ENCODE data around the gene MINDY2. TPM values are rescaled to one million over a fixed set of nuclear protein-coding genes. Genes with fewer than 3 reads are reported as not detected.
"Not testable (repeated sequence)": the region's sequence is repeated elsewhere in the genome, so short reads cannot be mapped to it uniquely, and the experiment has no call there.

MINDY2 gene
- polyA plus RNA-seq, 1 donor (not counting 4 experiments of a cell fraction or from before 2014, with no cell fraction given): 11.2 TPM

DNA sequence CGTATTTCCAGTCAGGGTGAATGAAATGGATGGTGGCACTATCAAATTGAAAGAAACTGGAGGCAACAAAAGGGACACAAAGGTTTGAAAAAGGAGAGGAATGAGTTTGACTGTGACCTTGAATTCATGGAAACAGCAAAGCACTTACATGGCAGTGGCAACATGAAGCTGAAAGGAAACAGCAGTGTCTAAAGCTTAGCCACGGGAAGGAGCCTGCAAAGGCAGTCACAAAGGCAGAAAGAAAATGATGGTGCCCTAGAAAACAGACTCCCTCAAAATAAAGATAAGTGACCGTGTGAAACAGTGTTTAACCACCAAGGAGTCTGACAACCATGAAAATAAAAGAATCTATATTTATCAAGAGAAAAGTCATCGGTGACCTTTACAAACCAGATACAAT is 111.1 kb downstream of the MINDY2 start:
- DNase-seq (ENCODE audit: low read depth, low spot score) (no peak), FAIRE-seq (no peak)
- H3K27ac ChIP-seq (ENCODE audit: control insufficient read depth, insufficient read depth, low read length): no peak overlapping the region
- H3K4me3 ChIP-seq (ENCODE audit: control insufficient read depth in 2 of 3, extremely low read depth in 1 of 3, insufficient read depth in 2 of 3, low read depth in 1 of 3, low read length in 3 of 3): no peak overlapping the region
- H3K79me2 ChIP-seq (ENCODE audit: control insufficient read depth, insufficient read depth, low read length): no peaks in the 10 kb centered on the region
- no peak overlapping the region for H3K4me2 ChIP-seq (ENCODE audit: control insufficient read depth, extremely low read depth, insufficient read depth, low read depth, low read length)
- TF ChIP-seq, protein P1, sequence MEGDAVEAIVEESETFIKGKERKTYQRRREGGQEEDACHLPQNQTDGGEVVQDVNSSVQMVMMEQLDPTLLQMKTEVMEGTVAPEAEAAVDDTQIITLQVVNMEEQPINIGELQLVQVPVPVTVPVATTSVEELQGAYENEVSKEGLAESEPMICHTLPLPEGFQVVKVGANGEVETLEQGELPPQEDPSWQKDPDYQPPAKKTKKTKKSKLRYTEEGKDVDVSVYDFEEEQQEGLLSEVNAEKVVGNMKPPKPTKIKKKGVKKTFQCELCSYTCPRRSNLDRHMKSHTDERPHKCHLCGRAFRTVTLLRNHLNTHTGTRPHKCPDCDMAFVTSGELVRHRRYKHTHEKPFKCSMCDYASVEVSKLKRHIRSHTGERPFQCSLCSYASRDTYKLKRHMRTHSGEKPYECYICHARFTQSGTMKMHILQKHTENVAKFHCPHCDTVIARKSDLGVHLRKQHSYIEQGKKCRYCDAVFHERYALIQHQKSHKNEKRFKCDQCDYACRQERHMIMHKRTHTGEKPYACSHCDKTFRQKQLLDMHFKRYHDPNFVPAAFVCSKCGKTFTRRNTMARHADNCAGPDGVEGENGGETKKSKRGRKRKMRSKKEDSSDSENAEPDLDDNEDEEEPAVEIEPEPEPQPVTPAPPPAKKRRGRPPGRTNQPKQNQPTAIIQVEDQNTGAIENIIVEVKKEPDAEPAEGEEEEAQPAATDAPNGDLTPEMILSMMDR (optimal IDR thresholded peaks at IDR 0.05 in 1 of 3, IDR thresholded peaks at IDR 0.05 in 1 of 3, conservative IDR thresholded peaks at IDR 0.05 in 1 of 3; ENCODE audit: extremely low read depth in 1 of 3, insufficient read depth in 2 of 3, low read length in 3 of 3): no peak
- TF ChIP-seq EZH2 (IDR thresholded peaks at IDR 0.05; ENCODE audit: low read length): no peak
- H4K20me1 ChIP-seq (ENCODE audit: control insufficient read depth, extremely low read depth, insufficient read depth, low read length): peaks cover 2% of the 10 kb centered on the region
- H3K4me1 ChIP-seq (ENCODE audit: control insufficient read depth, extremely low read depth, insufficient read depth, low read length): no peaks in the 10 kb centered on the region
- H2AFZ ChIP-seq (ENCODE audit: control insufficient read depth, low read length): no peak overlapping the region
- no peak overlapping the region for H3K9ac ChIP-seq (ENCODE audit: control insufficient read depth, extremely low read depth, insufficient read depth, low read length)
- H3K9me1 ChIP-seq (ENCODE audit: control insufficient read depth, extremely low read depth, insufficient read depth, low read length): no peaks in the 10 kb centered on the region
- H3K9me3 ChIP-seq (ENCODE audit: control insufficient read depth, low read depth, low read length): no peaks in the 10 kb centered on the region
- H3K27me3 ChIP-seq (ENCODE audit: control insufficient read depth, extremely low read depth, insufficient read depth, low read length): no peaks in the 10 kb centered on the region
- H3K36me3 ChIP-seq (ENCODE audit: control insufficient read depth in 2 of 2, extremely low read depth in 1 of 2, insufficient read depth in 2 of 2, low read length in 2 of 2): peaks cover 28 to 32% of the 10 kb centered on the region in 2 experiments
- dilution Hi-C loops (cut with MboI; ENCODE audit: extremely low pct_ligation_motif_present, low sequenced_read_pairs): no loop called here

DNA sequence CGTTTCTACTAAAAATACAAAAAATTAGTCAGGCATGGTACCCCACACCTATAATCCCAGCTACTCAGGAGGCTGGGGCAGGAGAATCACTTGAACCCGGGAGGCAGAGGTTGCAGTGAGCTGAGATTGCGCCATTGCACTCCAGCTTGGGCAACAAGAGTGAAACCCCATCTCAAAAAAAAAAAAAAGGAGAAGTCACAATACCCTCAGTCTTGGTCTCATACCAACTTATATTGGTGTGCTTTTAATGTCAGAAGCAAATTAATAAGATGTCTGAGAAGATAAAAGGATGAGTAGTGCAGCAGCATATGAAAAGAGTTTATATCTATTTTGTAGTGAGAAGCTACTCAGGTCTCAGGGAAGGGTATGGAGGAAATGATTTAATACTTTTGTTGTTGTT is 112.8 kb downstream of the MINDY2 start:
- H3K4me1 ChIP-seq (ENCODE audit: control insufficient read depth, extremely low read depth, insufficient read depth, low read length); H3K9me3 ChIP-seq (ENCODE audit: control insufficient read depth, low read depth, low read length); H3K4me3 ChIP-seq (ENCODE audit: control insufficient read depth in 2 of 3, extremely low read depth in 1 of 3, insufficient read depth in 2 of 3, low read depth in 1 of 3, low read length in 3 of 3); H3K79me2 ChIP-seq (ENCODE audit: control insufficient read depth, insufficient read depth, low read length); DNase-seq (ENCODE audit: low read depth, low spot score); H3K9ac ChIP-seq (ENCODE audit: control insufficient read depth, extremely low read depth, insufficient read depth, low read length); H4K20me1 ChIP-seq (ENCODE audit: control insufficient read depth, extremely low read depth, insufficient read depth, low read length); H3K9me1 ChIP-seq (ENCODE audit: control insufficient read depth, extremely low read depth, insufficient read depth, low read length); H2AFZ ChIP-seq (ENCODE audit: control insufficient read depth, low read length); FAIRE-seq; H3K27ac ChIP-seq (ENCODE audit: control insufficient read depth, insufficient read depth, low read length); dilution Hi-C loops (cut with MboI; ENCODE audit: extremely low pct_ligation_motif_present, low sequenced_read_pairs); H3K4me2 ChIP-seq (ENCODE audit: control insufficient read depth, extremely low read depth, insufficient read depth, low read depth, low read length); H3K27me3 ChIP-seq (ENCODE audit: control insufficient read depth, extremely low read depth, insufficient read depth, low read length): not testable (repeated sequence)
- H3K36me3 ChIP-seq (ENCODE audit: control insufficient read depth in 2 of 2, extremely low read depth in 1 of 2, insufficient read depth in 2 of 2, low read length in 2 of 2): peaks cover 29 to 36% of the 10 kb centered on the region in 2 experiments

DNA sequence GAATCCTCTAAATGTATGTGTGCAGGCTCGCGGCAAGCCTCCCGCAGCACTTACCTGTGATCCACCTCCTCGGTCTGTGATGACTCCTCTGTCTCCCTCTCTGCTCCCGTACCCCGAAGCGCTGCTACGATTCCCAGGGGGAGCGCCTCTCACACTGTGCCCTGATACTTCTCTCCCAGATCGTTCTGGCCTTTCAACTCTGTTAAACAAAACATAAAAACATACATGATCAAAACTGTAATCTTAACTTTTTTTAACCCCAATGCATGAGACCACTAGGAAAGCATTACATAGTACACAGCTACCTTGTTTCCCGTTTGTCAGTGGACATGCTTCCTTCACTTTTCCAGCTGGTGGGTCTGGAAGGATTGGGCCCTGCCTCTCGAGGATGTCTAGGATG is 115.8 kb downstream of the MINDY2 start:
- Histone ChIP-seq H3K4me1 (ENCODE audit: control insufficient read depth, extremely low read depth, insufficient read depth, low read length) (no peaks in the 10 kb centered on the region), H3K4me3 (ENCODE audit: control insufficient read depth in 2 of 3, extremely low read depth in 1 of 3, insufficient read depth in 2 of 3, low read depth in 1 of 3, low read length in 3 of 3) (no peak overlapping the region), H2AFZ (ENCODE audit: control insufficient read depth, low read length) (no peak overlapping the region), H4K20me1 (ENCODE audit: control insufficient read depth, extremely low read depth, insufficient read depth, low read length) (peaks cover 2% of the 10 kb centered on the region), H3K9me1 (ENCODE audit: control insufficient read depth, extremely low read depth, insufficient read depth, low read length) (no peaks in the 10 kb centered on the region), H3K9me3 (ENCODE audit: control insufficient read depth, low read depth, low read length) (no peaks in the 10 kb centered on the region), H3K79me2 (ENCODE audit: control insufficient read depth, insufficient read depth, low read length) (no peaks in the 10 kb centered on the region), H3K27me3 (ENCODE audit: control insufficient read depth, extremely low read depth, insufficient read depth, low read length) (no peaks in the 10 kb centered on the region), H3K36me3 (ENCODE audit: control insufficient read depth in 2 of 2, extremely low read depth in 1 of 2, insufficient read depth in 2 of 2, low read length in 2 of 2) (peaks cover 29 to 54% of the 10 kb centered on the region in 2 experiments), H3K9ac (ENCODE audit: control insufficient read depth, extremely low read depth, insufficient read depth, low read length) (no peak overlapping the region), H3K4me2 (ENCODE audit: control insufficient read depth, extremely low read depth, insufficient read depth, low read depth, low read length) (no peak overlapping the region), H3K27ac (ENCODE audit: control insufficient read depth, insufficient read depth, low read length) (no peak overlapping the region)
- TF ChIP-seq EZH2 (IDR thresholded peaks at IDR 0.05; ENCODE audit: low read length): no peak
- TF ChIP-seq, protein P1 (optimal IDR thresholded peaks at IDR 0.05 in 1 of 3, IDR thresholded peaks at IDR 0.05 in 1 of 3, conservative IDR thresholded peaks at IDR 0.05 in 1 of 3; ENCODE audit: extremely low read depth in 1 of 3, insufficient read depth in 2 of 3, low read length in 3 of 3): no peak
- DNase-seq (ENCODE audit: low read depth, low spot score) (no peak), FAIRE-seq (no peak)
- dilution Hi-C loops (cut with MboI; ENCODE audit: extremely low pct_ligation_motif_present, low sequenced_read_pairs): no loop called here

Data from keratinocyte (primary cell).